Kidney epithelial cell (primary cell): ENCODE results near the gene LRIG2. TPM values are rescaled to one million over a fixed set of nuclear protein-coding genes. Genes with fewer than 3 reads are reported as not detected.

Experiments
- DNase-seq: peaks from one replicate; pipeline ENCODE4 v3.0.0-alpha.2; 2010; ENCODE audit warnings: low read depth
- H3K27me3 ChIP-seq: 2 replicates; pipeline ENCODE4 v1.6.0; 2011; ENCODE audit warnings: low read length; ENCODE audit not compliant: control insufficient read depth, insufficient read depth
- H3K36me3 ChIP-seq: 2 replicates; pipeline ENCODE4 v1.5.1; 2011; ENCODE audit warnings: low read length; ENCODE audit not compliant: control insufficient read depth, insufficient read depth
- H3K4me3 ChIP-seq: 2 replicates; pipeline ENCODE4 v1.5.1; 2011; ENCODE audit warnings: low read depth, mild to moderate bottlenecking, control low read depth, low read length
- CTCF ChIP-seq: IDR thresholded peaks from 2 replicates; pipeline ENCODE4 v1.5.1; 2011; ENCODE audit warnings: mild to moderate bottlenecking, moderate library complexity, low read length, control low read depth, inconsistent platforms; ENCODE audit not compliant: insufficient read depth, poor library complexity, severe bottlenecking
- total RNA-seq: library from RNA; depleted of rRNA; stranded (reverse); fragments of >200 nt; gene quantifications from 2 replicates; pipeline ENCODE4 v1.2.3, GENCODE V29; 2015

The LRIG2 gene
- total RNA-seq, 1 donor from 2014 or later: 8.3 TPM

DNA sequence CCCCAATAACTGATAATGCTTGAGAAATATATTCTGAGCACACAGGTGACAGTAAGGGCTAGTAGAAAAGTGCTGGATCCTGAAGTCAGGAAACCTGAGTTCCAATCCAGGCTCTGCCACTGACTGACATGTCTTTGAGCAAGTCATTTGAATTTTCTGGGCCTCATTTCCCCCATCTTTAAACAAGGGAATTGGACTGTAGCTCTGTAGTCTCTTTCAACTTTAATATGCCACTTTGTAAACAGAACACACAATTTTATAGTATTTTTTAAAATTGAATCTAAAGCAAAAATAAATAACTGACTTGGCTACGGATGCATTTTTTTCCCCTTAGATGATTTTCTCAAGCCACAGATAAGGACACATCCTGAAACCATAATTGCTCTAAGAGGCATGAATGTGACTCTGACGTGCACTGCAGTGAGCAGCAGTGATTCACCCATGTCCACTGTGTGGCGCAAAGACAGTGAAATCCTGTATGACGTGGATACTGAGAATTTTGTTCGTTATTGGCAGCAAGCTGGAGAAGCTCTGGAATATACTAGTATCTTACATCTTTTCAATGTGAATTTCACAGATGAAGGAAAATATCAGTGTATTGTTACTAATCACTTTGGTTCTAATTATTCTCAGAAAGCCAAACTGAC lies 37.0 kb downstream of the LRIG2 start:
- TF ChIP-seq CTCF: no peak
- no peaks in the 10 kb centered on the region for H3K27me3 ChIP-seq
- H3K36me3 ChIP-seq: peaks cover 4% of the 10 kb centered on the region
- DNase-seq: no peak
- H3K4me3 ChIP-seq: no peak overlapping the region

DNA sequence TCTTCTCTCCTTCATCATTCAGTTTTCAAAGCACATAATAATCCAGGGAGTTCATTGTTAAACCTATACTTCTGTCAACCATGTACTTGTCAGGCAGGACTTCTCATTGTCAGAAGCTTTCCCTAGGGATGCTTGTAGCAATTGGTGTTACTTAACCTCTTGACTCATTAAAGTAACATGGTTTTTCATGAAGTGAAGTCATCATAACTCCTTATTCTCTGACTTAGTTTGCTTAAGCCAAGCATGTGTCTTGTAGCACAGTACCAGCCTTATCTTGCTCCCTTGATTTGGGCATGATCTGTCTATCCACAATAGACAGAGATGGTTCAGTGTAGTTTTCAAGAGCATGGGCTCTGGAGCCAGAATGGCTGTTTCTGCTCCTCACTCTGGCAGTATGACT lies 45.3 kb downstream of the LRIG2 start:
- Histone ChIP-seq H3K27me3 (no peaks in the 10 kb centered on the region), H3K4me3 (no peak overlapping the region), H3K36me3 (peaks cover 4% of the 10 kb centered on the region)
- DNase-seq: no peak
- TF ChIP-seq CTCF: no peak

DNA sequence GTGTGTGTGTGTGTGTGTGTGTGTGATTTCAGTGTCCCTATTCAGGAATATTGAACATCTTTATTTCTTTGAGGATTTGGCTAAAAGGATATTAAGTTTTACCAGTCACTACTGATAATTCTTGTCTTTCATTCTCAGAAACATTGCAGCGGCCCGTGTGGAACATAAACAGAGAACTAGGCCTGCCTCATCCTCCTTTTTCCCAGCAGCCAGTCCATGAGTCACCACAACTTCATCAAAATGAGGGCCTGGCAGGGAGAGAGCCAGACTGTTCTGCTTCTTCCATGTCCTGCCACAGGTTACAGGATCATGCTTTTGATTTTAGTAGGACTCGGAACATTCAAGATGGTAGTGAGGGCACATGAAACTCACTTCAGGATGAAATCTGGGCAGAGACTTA lies 50.7 kb downstream of the LRIG2 start:
- DNase-seq: no peak
- Histone ChIP-seq H3K27me3 (no peaks in the 10 kb centered on the region), H3K36me3 (no peaks in the 10 kb centered on the region), H3K4me3 (no peak overlapping the region)
- TF ChIP-seq CTCF: no peak

GRCh38 chr1:113124366-113124765 lies 51.4 kb downstream of the LRIG2 start:
- no peaks in the 10 kb centered on the region for H3K27me3 ChIP-seq
- H3K4me3 ChIP-seq: no peak overlapping the region
- H3K36me3 ChIP-seq: no peaks in the 10 kb centered on the region
- no peak for DNase-seq
- no peak for TF ChIP-seq CTCF

DNA sequence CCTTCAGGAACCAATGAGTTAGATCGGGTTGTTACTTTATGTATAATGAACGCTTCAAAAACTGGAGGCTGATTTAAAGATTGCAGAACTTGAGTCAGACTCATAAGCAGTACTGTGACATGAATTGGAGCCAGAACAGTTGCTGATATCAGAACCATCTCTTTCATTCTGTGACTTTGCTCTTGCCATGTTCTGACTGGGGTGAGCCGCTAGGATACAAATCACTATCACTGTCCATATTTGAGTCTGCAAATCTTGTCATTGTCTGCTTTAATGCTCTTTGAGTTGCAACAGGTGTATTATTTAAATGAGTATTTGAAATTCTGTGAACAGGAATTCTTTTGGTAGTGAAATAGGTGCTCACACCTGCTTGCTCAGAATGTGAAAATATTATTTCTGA lies 52.5 kb downstream of the LRIG2 start:
- H3K4me3 ChIP-seq: no peak overlapping the region
- no peak for TF ChIP-seq CTCF
- no peak for DNase-seq
- no peaks in the 10 kb centered on the region for H3K36me3 ChIP-seq
- no peaks in the 10 kb centered on the region for H3K27me3 ChIP-seq

- H3K27me3 ChIP-seq: no peaks in the 10 kb centered on the region
- H3K4me3 ChIP-seq: no peak overlapping the region
- no peak for DNase-seq
- no peak for TF ChIP-seq CTCF
- H3K36me3 ChIP-seq: no peaks in the 10 kb centered on the region
These were observed 53.2 kb downstream of the LRIG2 start for GRCh38 chr1:113126207-113126606.
